Skeletal muscle cell (primary cell): ENCODE data around the gene CD81.
A peak's percentile ranks its signal among the peaks of the same experiment; 100 is the strongest.
"Not testable (repeated sequence)": the region's sequence is repeated elsewhere in the genome, so short reads cannot be mapped to it uniquely, and the experiment has no call there.

Experiments
- DNase-seq: peaks from one replicate; pipeline ENCODE4 v3.0.0-alpha.2; 2010; ENCODE audit warnings: low read depth
- H3K4me3 ChIP-seq: 2 replicates; pipeline ENCODE4 v1.5.1; 2011; ENCODE audit warnings: low read depth, mild to moderate bottlenecking, control low read depth, low read length, moderate library complexity

The CD81 gene, protein sequence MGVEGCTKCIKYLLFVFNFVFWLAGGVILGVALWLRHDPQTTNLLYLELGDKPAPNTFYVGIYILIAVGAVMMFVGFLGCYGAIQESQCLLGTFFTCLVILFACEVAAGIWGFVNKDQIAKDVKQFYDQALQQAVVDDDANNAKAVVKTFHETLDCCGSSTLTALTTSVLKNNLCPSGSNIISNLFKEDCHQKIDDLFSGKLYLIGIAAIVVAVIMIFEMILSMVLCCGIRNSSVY

DNA sequence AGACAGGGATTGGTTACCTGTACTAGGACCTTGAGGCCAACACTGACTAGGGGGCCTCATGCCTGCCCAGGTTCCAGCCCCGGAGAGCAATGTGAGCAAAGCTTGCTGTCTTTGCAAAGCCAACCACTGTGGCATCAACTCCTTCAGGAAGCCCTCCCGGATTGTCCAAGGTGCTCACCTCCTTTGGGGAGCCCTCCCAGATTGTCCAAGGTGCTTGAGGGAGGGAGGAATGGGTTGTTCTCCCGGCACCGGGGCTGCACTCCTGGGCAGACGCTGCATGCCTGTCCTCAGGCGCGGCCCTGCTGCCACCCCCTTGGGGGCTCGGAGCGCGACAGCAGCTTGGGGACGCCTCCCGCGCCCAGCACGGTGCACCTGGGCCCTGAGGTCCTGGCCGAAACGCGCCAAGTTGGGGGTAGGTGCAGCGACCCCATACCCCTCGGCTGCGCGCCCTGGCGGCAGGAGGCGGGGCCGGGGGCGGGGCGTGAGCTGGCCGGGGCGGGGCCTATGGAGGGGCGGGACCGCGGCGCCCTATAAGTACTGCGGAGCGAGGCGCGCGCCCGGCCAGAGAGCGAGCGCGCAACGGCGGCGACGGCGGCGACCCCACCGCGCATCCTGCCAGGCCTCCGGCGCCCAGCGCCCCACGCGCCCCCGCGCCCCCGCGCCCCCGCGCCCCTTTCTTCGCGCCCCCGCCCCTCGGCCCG, at the start of gene CD81:
Gene CD81, plus strand, starts transcription at position 560 of the 701 bp plus-strand sequence. CDS start 240 bp downstream, outside the sequence.
- peak within 1 kb of the TSS; percentile 82 for H3K4me3 ChIP-seq
- no peak for DNase-seq

DNA sequence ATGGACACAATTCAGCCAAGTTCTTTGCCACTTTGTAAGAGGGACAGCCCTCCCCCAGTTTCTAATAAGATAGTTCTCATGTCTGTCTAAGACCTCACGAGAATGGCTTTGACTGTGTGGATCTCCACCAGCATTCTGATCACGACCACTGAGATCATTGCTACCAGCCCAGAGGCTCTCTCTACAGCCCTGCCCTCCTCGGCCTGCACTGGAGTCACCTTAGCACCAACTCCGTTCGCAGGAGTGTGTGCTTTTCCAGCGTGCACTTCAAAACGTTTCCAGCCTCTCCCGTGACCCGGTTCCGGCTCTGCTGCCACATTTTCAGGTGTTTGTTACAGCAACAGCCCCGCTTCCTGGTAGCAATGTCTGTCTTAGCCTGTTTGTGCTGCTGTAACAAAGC, 49.1 kb upstream of the CD81 start:
- no peak overlapping the region for H3K4me3 ChIP-seq
- DNase-seq: no peak

DNA sequence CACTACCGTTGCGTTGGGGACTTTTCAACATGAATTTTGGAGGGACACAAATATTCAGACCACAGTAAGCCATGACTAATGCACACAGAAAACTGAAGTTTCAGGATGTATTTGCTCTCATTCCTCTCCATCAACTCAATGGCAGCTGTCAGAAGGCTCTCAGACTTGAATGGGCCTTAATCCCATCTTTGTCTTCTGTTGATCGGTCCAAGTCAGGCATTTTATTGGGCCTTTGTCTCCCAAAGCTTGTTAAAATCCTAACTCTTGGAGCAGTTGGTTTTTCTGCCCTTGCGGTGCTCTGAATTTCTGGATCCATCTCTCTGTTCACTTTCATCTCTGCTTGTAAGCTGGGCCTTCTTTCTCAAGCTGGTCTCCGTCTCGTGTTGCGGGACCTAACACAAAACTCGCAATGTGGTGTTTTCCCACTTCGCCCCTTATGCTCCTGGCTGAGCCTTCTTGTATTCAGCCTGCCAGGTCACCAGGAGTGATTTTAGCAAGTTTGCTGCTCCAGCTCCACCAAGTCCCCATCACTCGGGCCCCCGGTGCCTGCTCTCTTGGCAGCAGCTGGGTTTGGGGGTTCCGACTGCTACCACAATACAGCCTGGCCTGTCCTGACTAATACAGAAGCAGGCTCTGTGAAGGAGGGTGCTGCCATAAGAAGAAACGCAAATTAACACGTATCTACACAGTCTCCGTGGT, 48.3 kb upstream of the CD81 start:
- H3K4me3 ChIP-seq: no peak overlapping the region
- DNase-seq: no peak

DNA sequence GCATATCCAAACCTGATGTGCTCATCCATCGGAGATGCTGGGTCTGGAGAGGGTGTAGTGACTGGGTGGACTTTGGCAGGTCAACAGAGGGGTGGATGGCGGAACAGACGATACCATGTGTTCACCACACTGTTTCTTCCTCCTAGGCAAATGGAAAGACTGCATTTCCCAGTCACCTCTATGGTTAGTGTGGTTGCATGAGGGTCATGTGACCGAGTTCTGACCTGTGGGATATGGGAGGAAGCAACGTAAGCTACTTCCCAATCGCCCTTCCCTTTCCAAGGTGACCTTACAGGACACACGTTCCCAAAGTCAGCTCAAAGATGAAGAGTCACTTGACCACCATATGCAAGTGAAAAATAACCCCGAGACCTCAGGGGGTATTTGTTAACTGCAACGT, 47.6 kb upstream of the CD81 start:
- DNase-seq: no peak

DNA sequence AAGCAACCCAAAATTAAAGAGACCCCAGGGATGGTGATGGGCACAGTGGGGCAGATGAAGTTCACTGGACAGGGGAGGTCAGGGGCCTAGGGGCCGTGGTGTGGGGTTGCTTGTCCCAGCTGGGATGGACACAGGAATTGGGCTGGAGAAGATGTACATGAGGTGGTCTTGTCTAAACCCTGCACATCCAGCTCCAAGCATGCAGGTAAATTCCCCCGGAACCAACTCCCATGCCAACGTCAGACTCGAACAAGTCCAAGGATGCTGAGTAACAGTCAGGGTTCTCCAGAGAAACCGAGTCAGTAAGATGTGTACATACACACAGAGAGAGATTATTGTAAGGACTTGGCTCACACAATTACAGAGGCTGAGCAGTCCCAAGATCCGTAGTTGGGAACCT, 46.4 kb upstream of the CD81 start:
- H3K4me3 ChIP-seq: no peak overlapping the region
- no peak for DNase-seq

More for the DNA sequence above, 47.6 kb upstream of the CD81 start:
- H3K4me3 ChIP-seq: no peak overlapping the region

DNA sequence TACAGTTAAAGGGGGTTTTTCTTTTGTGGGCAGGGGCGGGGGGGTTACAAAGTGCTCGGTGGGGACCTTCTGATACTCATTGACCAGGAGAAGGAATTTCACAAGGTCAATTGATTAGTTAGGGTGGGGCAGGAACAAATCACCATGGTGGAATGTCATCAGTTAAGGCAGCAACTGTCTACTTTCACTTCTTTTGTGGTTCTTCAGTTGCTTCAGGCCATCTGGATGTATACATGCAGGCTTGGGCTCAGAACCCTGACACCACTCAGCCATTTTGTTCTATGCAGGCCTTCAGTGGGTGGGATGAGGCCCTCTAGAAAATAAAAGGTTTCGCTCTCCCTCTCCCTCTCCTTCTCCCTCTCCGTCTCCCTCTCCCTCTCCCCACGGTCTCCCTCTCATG, 45.7 kb upstream of the CD81 start:
- DNase-seq: no peak
- no peak overlapping the region for H3K4me3 ChIP-seq

DNA sequence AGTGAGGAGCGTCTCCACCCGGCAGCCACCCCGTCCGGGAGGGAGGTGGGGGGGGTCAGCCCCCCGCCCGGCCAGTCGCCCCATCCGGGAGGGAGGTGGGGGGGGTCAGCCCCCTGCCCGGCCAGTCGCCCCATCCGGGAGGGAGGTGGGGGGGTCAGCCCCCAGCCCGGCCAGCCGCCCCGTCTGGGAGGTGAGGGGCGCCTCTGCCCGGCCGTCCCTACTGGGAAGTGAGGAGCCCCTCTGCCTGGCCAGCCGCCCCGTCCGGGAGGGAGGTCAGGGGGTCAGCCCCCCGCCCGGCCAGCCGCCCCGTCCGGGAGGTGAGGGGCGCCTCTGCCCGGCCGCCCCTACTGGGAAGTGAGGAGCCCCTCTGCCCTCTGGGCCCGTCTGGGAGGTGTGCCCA, 44.5 kb upstream of the CD81 start:
- not testable (repeated sequence) for DNase-seq, H3K4me3 ChIP-seq

DNA sequence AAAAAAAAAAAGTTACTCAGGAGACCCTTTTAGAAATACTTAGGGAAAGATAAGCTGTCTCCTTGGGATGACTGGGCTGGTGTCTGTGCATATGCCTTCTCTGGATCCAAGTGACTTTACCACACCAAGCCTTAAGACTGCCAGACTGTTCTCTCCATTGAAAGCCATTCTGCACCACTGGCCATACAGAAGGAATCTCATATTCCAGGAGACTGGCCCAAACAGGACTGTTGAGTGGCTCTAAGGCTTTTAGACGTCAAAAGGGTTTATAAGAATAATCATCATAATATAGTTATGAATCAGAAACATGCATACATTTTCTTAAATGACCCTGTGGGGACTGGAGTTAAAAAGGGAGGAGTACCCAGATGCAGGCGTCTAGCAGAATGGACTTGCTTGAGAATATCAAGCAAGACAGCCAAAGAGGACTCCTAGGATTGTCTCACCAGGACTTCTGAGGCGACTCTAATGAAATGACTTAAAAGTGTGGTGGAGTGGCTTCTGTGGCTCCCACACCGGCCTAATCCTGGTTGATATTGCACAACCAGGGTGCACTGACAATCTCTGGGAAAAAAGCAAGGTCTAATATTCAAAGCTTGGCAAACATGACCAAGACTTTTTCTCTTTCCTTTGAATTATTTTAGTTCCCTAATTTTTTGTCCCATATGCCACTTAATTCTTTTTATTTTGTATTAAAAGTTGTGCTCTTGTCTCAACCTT, 43.5 kb upstream of the CD81 start:
- not testable (repeated sequence) for DNase-seq, H3K4me3 ChIP-seq

DNA sequence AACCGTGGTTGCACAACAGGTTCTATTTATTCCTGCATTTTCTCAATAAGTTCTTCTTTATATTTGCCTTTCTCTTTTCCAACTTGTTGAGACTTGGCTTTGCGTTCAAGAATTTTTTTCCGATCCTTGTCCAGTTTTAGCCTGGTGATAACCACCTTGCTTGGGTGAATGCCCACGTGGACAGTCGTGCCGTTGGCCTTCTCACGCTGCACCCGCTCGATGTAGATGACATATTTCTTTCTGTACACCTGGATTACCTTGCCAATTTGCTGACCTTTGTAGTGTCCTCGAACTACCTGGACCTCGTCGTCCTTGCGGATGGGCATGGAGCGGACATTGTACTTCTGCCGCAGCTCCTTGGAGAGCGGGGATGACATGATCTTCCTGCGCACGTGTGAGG, 41.8 kb upstream of the CD81 start:
- not testable (repeated sequence) for DNase-seq, H3K4me3 ChIP-seq

DNA sequence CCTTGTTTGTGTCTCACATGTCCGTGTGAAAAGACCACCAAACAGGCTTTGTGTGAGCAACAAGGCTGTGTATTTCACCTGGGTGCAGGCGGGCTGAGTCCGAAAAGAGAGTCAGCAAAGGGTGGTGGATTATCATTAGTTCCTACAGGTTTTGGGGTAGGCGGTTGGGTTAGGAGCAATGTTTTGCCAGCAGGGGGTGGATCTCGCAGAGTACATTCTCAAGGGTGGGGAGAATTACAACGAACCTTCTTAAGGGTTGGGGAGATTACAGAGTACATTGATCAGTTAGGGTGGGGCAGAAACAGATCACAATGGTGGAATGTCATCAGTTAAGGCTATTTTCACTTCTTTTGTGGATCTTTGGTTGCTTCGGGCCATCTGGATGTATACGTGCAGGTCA, 38.4 kb upstream of the CD81 start:
- not testable (repeated sequence) for H3K4me3 ChIP-seq, DNase-seq

DNA sequence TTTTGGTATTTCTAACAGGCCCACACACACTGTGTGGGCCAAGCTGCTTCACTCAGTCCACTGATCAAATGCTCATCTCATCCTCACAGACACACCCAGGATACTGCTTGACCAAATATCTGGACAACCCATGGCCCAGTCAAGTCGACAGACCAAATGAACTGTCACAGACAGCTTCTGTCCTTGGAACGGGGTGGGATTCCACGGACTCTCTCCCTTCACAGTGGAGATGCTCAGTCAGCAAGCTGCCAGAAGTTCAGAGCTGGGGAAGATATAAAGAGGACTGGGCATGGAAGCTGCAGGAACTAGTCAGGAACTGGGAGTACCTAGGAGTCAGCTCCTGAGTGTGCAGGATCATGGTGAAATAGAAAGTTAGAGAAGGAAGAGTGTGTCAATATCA, 34.6 kb upstream of the CD81 start:
- H3K4me3 ChIP-seq: no peak overlapping the region
- DNase-seq: no peak

DNA sequence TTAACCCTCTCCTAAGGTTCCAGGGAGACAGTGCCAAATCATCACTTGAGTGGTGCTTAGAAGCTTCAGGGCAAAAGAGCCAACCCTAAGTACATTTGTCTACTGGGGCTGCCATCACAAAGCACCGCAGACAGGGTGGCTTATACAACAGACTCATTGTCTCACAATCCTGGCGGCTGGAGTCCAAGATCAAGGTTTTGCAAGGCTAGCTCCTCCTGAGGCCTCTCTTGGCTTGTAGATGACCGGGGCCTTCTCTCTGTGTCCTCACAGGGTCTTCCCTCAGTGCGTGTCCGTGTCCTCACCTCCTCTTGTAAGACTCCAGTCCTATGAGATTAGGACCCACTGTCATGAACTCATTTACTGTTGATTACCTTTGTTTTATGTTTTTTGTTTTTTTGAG, 34.1 kb upstream of the CD81 start:
- no peak overlapping the region for H3K4me3 ChIP-seq
- no peak for DNase-seq

DNA sequence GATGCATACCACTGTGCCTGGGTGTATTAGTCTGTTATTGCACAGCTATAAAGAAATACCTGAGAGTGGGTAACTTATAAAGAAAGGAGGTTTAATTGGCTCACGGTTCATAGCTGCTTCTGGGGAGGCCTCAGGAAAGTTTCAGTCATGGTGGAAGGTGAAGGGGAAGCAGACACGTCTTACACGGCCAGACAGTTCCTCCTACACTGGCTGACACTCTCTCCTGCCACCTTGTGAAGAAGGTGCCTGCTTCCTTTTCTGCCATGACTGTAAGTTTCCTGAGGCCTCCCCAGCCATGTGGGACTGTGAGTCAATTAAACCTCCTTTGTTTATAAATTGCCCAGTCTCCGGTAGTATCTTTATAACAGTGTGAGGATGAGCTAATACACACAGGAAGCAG, 33.6 kb upstream of the CD81 start:
- no peak overlapping the region for H3K4me3 ChIP-seq
- no peak for DNase-seq

DNA sequence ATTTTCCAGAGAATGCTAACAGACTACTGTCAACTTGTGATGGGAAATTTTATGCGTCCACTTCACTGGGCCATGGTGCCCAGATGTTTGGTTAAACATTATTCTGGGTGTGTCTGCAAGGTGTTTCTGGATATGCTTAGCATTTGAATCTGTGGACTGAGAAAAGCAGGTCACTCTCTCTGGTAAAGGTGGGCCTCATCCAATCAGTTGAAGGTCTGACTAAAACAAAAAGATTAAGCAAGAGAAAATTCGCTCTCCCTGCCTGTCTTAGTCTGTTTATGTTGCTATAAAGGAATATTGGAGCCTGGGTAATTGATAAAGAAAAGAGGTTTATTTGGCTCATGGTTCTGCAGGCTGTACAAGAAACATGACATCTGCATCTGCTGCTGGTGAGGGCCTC, 32.1 kb upstream of the CD81 start:
- H3K4me3 ChIP-seq: no peak overlapping the region
- DNase-seq: no peak

DNA sequence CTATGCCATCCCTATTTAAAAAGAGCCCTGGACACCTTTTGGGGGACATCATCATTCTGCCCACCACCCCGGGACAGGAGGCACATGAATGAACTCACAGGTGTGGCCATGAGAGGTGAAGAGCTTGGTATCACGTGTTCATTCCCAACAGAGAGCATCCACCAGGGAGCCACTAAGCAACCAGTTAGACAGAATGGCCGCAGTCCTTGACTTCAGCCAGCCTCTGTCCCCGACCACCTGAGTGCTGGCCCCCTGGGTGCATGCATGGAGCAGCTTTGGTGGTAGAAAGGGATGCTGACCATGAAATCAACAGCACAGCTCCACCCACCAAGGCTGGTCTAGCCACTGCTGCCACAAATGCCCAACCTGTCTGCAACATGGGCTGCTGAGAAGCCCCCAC, 31.1 kb upstream of the CD81 start:
- DNase-seq: no peak
- no peak overlapping the region for H3K4me3 ChIP-seq

DNA sequence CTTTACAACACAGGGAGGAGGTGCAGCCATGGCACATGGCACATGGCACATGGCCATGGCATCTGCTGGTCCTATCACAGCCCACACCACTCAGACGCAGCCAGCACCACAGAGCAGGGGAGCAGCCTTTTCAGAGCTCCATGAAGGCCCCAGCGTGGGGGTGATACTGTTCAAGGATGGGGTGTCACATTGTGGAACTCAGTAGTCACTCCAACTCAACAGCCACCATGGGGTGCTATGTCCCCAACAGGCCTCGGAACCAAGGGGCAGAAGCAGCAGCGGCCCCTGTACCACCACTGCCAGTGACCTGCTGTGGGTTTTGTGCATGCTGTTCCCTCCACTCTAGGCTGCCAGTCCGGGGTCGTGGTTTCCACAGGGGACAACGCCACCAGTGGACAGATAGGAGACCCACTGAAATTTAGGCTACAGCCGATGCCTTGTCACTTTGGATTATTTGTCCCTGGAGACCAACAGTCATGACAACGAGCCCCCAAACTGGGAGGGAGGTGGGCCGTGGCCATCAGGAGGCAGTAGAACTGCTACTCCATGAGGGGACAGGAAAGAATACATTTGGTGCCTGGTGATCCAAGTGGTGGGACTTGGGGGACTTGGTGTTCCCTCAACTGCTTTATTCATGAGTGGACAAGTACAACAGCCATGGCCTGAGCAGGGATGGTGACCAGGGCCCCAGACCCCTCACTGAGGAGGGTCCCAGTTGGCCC, 30.4 kb upstream of the CD81 start:
- H3K4me3 ChIP-seq: no peak overlapping the region
- DNase-seq: no peak

DNA sequence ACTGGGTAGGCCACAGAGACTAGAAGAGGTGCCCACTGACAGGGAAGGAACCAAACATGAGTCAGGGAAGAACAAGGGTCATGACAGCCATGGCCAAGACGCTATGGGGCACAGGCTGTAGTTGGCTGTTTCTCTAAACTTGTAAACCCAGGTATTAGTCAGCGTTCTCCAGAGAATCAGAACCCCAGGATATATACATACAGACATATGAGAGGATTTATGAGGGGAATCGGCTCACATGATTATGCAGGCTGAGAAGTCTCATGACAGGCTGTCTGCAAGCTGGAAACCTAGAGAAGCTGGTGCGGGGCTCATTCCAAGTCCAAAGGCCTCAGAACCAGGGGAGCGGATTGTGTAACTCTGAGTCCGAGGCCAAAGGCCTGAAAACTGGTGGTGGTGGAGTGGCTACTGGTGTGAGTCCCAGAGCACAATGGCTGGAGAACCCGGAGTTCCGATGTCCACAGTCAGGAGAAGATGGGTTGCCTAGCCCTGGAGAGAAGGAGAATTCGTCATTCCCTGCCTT, 29.7 kb upstream of the CD81 start:
- DNase-seq: no peak
- no peak overlapping the region for H3K4me3 ChIP-seq

DNA sequence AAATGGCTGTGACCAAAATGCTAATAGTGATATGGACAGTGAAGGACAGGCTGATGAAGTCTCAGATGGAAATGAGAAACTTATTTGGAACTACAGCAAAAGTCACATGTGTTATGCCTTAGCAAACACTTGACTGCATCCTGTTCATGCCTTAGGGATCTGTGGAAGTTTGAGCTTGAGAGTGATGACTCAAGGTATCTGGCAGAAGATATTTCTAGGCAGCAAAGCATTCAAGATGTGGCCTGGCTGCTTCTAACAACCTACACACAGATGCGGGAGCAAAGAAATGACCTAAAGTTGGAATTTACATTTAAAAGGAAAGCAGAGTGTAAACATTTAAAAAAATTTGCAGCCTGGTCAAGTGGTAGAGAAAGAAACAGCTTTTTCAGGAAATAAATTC, 28.1 kb upstream of the CD81 start:
- peak; percentile 39 for DNase-seq
- H3K4me3 ChIP-seq: no peak overlapping the region

DNA sequence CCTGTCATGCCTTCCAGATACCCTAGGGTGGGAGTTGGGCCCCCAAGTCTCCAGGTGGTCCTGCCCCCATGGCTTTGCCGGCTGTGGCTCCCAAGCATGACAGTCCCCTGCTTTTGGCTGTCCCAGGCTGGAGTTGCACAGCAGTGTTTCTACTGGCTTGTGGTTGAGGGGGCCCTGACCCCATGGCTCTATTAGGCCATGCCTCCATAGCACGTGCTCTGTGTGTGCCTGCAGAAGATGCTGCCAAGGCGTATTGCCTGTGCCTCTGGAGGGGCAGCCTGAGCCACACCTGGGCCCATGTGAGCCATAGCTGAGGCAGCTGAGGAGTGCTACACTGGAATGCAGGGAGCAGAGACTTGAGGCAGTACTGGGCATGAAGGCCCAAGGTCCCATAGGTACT, 25.4 kb upstream of the CD81 start:
- DNase-seq: no peak
- H3K4me3 ChIP-seq: no peak overlapping the region
